ENCODE data around the gene KRT5. TPM values are rescaled to one million over a fixed set of nuclear protein-coding genes. Genes with fewer than 3 reads are reported as not detected.

The KRT5 gene
- total RNA-seq, 2 experiments from 2014 or later: 0.91 TPM; not detected in 1

GRCh38 chr12:52486166-52487105, 33.8 kb downstream of the KRT5 start:
- H3K79me2 ChIP-seq (ENCODE audit: insufficient read depth, low read depth, low read length): no peaks in the 10 kb centered on the region
- intact Hi-C loops (cut with micrococcal nuclease; ENCODE audit: unreplicated experiment): no loop called here
- 0 out of 2 replicates have a peak, but pooled peaks cover 3% of the 10 kb centered on the region for H3K9me3 ChIP-seq (ENCODE audit: low read length)
- BruUV-seq (replicated peaks): no TSS peak
- H3K9me2 ChIP-seq (ENCODE audit: insufficient read depth, low read length): no peaks in the 10 kb centered on the region
- no peaks in the 10 kb centered on the region for H4K20me1 ChIP-seq (ENCODE audit: insufficient read depth, low read length)
- POLR2A ChIA-PET: no interaction called here
- no peak overlapping the region for H3K4me2 ChIP-seq (ENCODE audit: low read length)
- no peak overlapping the region for H2AFZ ChIP-seq (ENCODE audit: low read length)
- TF ChIP-seq EZH2phosphoT487 (IDR thresholded peaks at IDR 0.05; ENCODE audit: borderline replicate concordance, low read depth, low read length): no peak
- no peak for TF ChIP-seq CTCF (conservative IDR thresholded peaks at IDR 0.05; ENCODE audit: low read length)
- no peak for DNase-seq (ENCODE audit: low spot score)
- no peak overlapping the region for H3K27ac ChIP-seq (ENCODE audit: low read depth, low read length, poor library complexity, severe bottlenecking)
- no peak overlapping the region for H3K4me3 ChIP-seq (ENCODE audit: low read depth, low read length, poor library complexity, severe bottlenecking)
- no peaks in the 10 kb centered on the region for H3K36me3 ChIP-seq (ENCODE audit: insufficient read depth, low read length)
- H3K4me1 ChIP-seq (ENCODE audit: insufficient read depth, low read length, poor library complexity, severe bottlenecking): no peaks in the 10 kb centered on the region
- CTCF ChIA-PET (ENCODE audit: unreplicated experiment): no interaction called here

GRCh38 chr12:52480073-52480472, 40.1 kb downstream of the KRT5 start:
- CTCF ChIA-PET (ENCODE audit: unreplicated experiment): no interaction called here
- no peak overlapping the region for H3K4me3 ChIP-seq (ENCODE audit: low read depth, low read length, poor library complexity, severe bottlenecking)

More at GRCh38 chr12:52480073-52480472, 40.1 kb downstream of the KRT5 start:
- H3K27ac ChIP-seq (ENCODE audit: low read depth, low read length, poor library complexity, severe bottlenecking): no peak overlapping the region
- no peak overlapping the region for H3K4me2 ChIP-seq (ENCODE audit: low read length)
- intact Hi-C loops (cut with micrococcal nuclease; ENCODE audit: unreplicated experiment): no loop called here
- DNase-seq (ENCODE audit: low spot score): no peak
- POLR2A ChIA-PET: no interaction called here
- TF ChIP-seq CTCF (conservative IDR thresholded peaks at IDR 0.05; ENCODE audit: low read length) (no peak), EZH2phosphoT487 (IDR thresholded peaks at IDR 0.05; ENCODE audit: borderline replicate concordance, low read depth, low read length) (no peak)
- 0 out of 2 replicates have a peak, but pooled peaks cover 3% of the 10 kb centered on the region for H3K9me3 ChIP-seq (ENCODE audit: low read length)
- H3K4me1 ChIP-seq (ENCODE audit: insufficient read depth, low read length, poor library complexity, severe bottlenecking): no peaks in the 10 kb centered on the region
- H3K9me2 ChIP-seq (ENCODE audit: insufficient read depth, low read length): no peaks in the 10 kb centered on the region
- BruUV-seq (replicated peaks): no TSS peak
- H3K36me3 ChIP-seq (ENCODE audit: insufficient read depth, low read length): no peaks in the 10 kb centered on the region
- H4K20me1 ChIP-seq (ENCODE audit: insufficient read depth, low read length): no peaks in the 10 kb centered on the region
- H3K79me2 ChIP-seq (ENCODE audit: insufficient read depth, low read depth, low read length): no peaks in the 10 kb centered on the region
- no peak overlapping the region for H2AFZ ChIP-seq (ENCODE audit: low read length)
